ENCODE data around the gene KLK13.

KLK13 gene

GRCh38 chr19:51099047-51099382 lies 34.1 kb upstream of the KLK13 start:
- no peaks in the 10 kb centered on the region for H3K9me3 ChIP-seq (ENCODE audit: control insufficient read depth, insufficient read depth, low read length)
- no peaks in the 10 kb centered on the region for H3K27me3 ChIP-seq (ENCODE audit: control insufficient read depth, insufficient read depth, low read length)
- peak overlapping the region; percentile 28 for H3K9ac ChIP-seq (ENCODE audit: low read depth, low read length)
- peak overlapping the region; percentile 50 for H3K4me3 ChIP-seq (ENCODE audit: low read depth, low read length)
- peaks cover 3% of the 10 kb centered on the region for H3K36me3 ChIP-seq (ENCODE audit: control insufficient read depth, insufficient read depth, low read length)
- H3K4me1 ChIP-seq (ENCODE audit: control insufficient read depth, insufficient read depth, low read length), result peaks cover 12% of the 10 kb centered on the region

GRCh38 chr19:51098365-51099046 lies 33.6 kb upstream of the KLK13 start:
- H3K27me3 ChIP-seq (ENCODE audit: control insufficient read depth, insufficient read depth, low read length), result no peaks in the 10 kb centered on the region
- H3K9me3 ChIP-seq (ENCODE audit: control insufficient read depth, insufficient read depth, low read length), result no peaks in the 10 kb centered on the region
- peaks cover 12% of the 10 kb centered on the region for H3K4me1 ChIP-seq (ENCODE audit: control insufficient read depth, insufficient read depth, low read length)
- peak overlapping the region; percentile 50 for H3K4me3 ChIP-seq (ENCODE audit: low read depth, low read length)
- H3K36me3 ChIP-seq (ENCODE audit: control insufficient read depth, insufficient read depth, low read length), result peaks cover 3% of the 10 kb centered on the region
- H3K9ac ChIP-seq (ENCODE audit: low read depth, low read length), result no peak overlapping the region

GRCh38 chr19:51097796-51098195 lies 32.9 kb upstream of the KLK13 start:
- H3K9ac ChIP-seq (ENCODE audit: low read depth, low read length), result no peak overlapping the region
- H3K4me1 ChIP-seq (ENCODE audit: control insufficient read depth, insufficient read depth, low read length), result peaks cover 12% of the 10 kb centered on the region
- no peaks in the 10 kb centered on the region for H3K27me3 ChIP-seq (ENCODE audit: control insufficient read depth, insufficient read depth, low read length)
- peak overlapping the region; percentile 22 for H3K4me3 ChIP-seq (ENCODE audit: low read depth, low read length)
- H3K9me3 ChIP-seq (ENCODE audit: control insufficient read depth, insufficient read depth, low read length), result no peaks in the 10 kb centered on the region
- H3K36me3 ChIP-seq (ENCODE audit: control insufficient read depth, insufficient read depth, low read length), result peaks cover 3% of the 10 kb centered on the region

- H3K36me3 ChIP-seq (ENCODE audit: control insufficient read depth, insufficient read depth, low read length), result peaks cover under 1% of the 10 kb centered on the region
- no peak overlapping the region for H3K4me3 ChIP-seq (ENCODE audit: low read depth, low read length)
- H3K9ac ChIP-seq (ENCODE audit: low read depth, low read length), result no peak overlapping the region
- H3K27me3 ChIP-seq (ENCODE audit: control insufficient read depth, insufficient read depth, low read length), result no peaks in the 10 kb centered on the region
- H3K4me1 ChIP-seq (ENCODE audit: control insufficient read depth, insufficient read depth, low read length), result peaks cover 12% of the 10 kb centered on the region
- H3K9me3 ChIP-seq (ENCODE audit: control insufficient read depth, insufficient read depth, low read length), result no peaks in the 10 kb centered on the region
Measured at GRCh38 chr19:51097166-51097738, 32.4 kb upstream of the KLK13 start.

- Histone ChIP-seq H3K36me3 (ENCODE audit: control insufficient read depth, insufficient read depth, low read length) (no peaks in the 10 kb centered on the region), H3K9me3 (ENCODE audit: control insufficient read depth, insufficient read depth, low read length) (no peaks in the 10 kb centered on the region), H3K9ac (ENCODE audit: low read depth, low read length) (no peak overlapping the region), H3K27me3 (ENCODE audit: control insufficient read depth, insufficient read depth, low read length) (no peaks in the 10 kb centered on the region), H3K4me3 (ENCODE audit: low read depth, low read length) (no peak overlapping the region), H3K4me1 (ENCODE audit: control insufficient read depth, insufficient read depth, low read length) (peaks cover 12% of the 10 kb centered on the region)
Measured at GRCh38 chr19:51096473-51097165, 31.7 kb upstream of the KLK13 start.

- H3K9ac ChIP-seq (ENCODE audit: low read depth, low read length), result no peak overlapping the region
- no peaks in the 10 kb centered on the region for H3K27me3 ChIP-seq (ENCODE audit: control insufficient read depth, insufficient read depth, low read length)
- peaks cover 12% of the 10 kb centered on the region for H3K4me1 ChIP-seq (ENCODE audit: control insufficient read depth, insufficient read depth, low read length)
- no peaks in the 10 kb centered on the region for H3K36me3 ChIP-seq (ENCODE audit: control insufficient read depth, insufficient read depth, low read length)
- no peaks in the 10 kb centered on the region for H3K9me3 ChIP-seq (ENCODE audit: control insufficient read depth, insufficient read depth, low read length)
- H3K4me3 ChIP-seq (ENCODE audit: low read depth, low read length), result no peak overlapping the region
Measured at GRCh38 chr19:51094696-51095279, 29.9 kb upstream of the KLK13 start.

- Histone ChIP-seq H3K4me3 (ENCODE audit: low read depth, low read length) (no peak overlapping the region), H3K9ac (ENCODE audit: low read depth, low read length) (no peak overlapping the region), H3K4me1 (ENCODE audit: control insufficient read depth, insufficient read depth, low read length) (peaks cover 6% of the 10 kb centered on the region), H3K27me3 (ENCODE audit: control insufficient read depth, insufficient read depth, low read length) (no peaks in the 10 kb centered on the region), H3K9me3 (ENCODE audit: control insufficient read depth, insufficient read depth, low read length) (no peaks in the 10 kb centered on the region), H3K36me3 (ENCODE audit: control insufficient read depth, insufficient read depth, low read length) (no peaks in the 10 kb centered on the region)
Measured at GRCh38 chr19:51093510-51094345, 28.8 kb upstream of the KLK13 start.

GRCh38 chr19:51093101-51093500 lies 28.2 kb upstream of the KLK13 start:
- Histone ChIP-seq H3K4me3 (ENCODE audit: low read depth, low read length) (no peak overlapping the region), H3K36me3 (ENCODE audit: control insufficient read depth, insufficient read depth, low read length) (no peaks in the 10 kb centered on the region), H3K4me1 (ENCODE audit: control insufficient read depth, insufficient read depth, low read length) (peaks cover 6% of the 10 kb centered on the region), H3K9ac (ENCODE audit: low read depth, low read length) (no peak overlapping the region), H3K9me3 (ENCODE audit: control insufficient read depth, insufficient read depth, low read length) (no peaks in the 10 kb centered on the region), H3K27me3 (ENCODE audit: control insufficient read depth, insufficient read depth, low read length) (no peaks in the 10 kb centered on the region)

GRCh38 chr19:51091895-51092873 lies 27.3 kb upstream of the KLK13 start:
- Histone ChIP-seq H3K9me3 (ENCODE audit: control insufficient read depth, insufficient read depth, low read length) (no peaks in the 10 kb centered on the region), H3K36me3 (ENCODE audit: control insufficient read depth, insufficient read depth, low read length) (no peaks in the 10 kb centered on the region), H3K4me3 (ENCODE audit: low read depth, low read length) (no peak overlapping the region), H3K9ac (ENCODE audit: low read depth, low read length) (no peak overlapping the region), H3K27me3 (ENCODE audit: control insufficient read depth, insufficient read depth, low read length) (no peaks in the 10 kb centered on the region), H3K4me1 (ENCODE audit: control insufficient read depth, insufficient read depth, low read length) (peaks cover 6% of the 10 kb centered on the region)

GRCh38 chr19:51091126-51091525 lies 26.2 kb upstream of the KLK13 start:
- Histone ChIP-seq H3K9ac (ENCODE audit: low read depth, low read length) (no peak overlapping the region), H3K36me3 (ENCODE audit: control insufficient read depth, insufficient read depth, low read length) (no peaks in the 10 kb centered on the region), H3K4me3 (ENCODE audit: low read depth, low read length) (no peak overlapping the region), H3K4me1 (ENCODE audit: control insufficient read depth, insufficient read depth, low read length) (peaks cover 3% of the 10 kb centered on the region), H3K27me3 (ENCODE audit: control insufficient read depth, insufficient read depth, low read length) (no peaks in the 10 kb centered on the region), H3K9me3 (ENCODE audit: control insufficient read depth, insufficient read depth, low read length) (no peaks in the 10 kb centered on the region)
